SK-N-MC (cell line): Measurements from ENCODE around the gene FAM170A.

ENCODE experiments used
- EZH2 ChIP-seq: fragments of 200-600 bp; sonication (generic); IDR thresholded peaks from one replicate; pipeline ENCODE4 v1.6.1; 2017; ENCODE audit warnings: antibody characterized with exemption
- FOXP2 ChIP-seq: optimal IDR thresholded peaks from 2 replicates; pipeline ENCODE3; 2011; ENCODE audit warnings: mild to moderate bottlenecking, moderate library complexity; ENCODE audit not compliant: insufficient read depth; ENCODE audit errors: extremely low read length, control extremely low read depth
- POLR2AphosphoS5 ChIP-seq: IDR thresholded peaks from 2 replicates; pipeline ENCODE4 v1.6.1; 2012; ENCODE audit warnings: mild to moderate bottlenecking, low read depth, low read length, borderline replicate concordance

DNA sequence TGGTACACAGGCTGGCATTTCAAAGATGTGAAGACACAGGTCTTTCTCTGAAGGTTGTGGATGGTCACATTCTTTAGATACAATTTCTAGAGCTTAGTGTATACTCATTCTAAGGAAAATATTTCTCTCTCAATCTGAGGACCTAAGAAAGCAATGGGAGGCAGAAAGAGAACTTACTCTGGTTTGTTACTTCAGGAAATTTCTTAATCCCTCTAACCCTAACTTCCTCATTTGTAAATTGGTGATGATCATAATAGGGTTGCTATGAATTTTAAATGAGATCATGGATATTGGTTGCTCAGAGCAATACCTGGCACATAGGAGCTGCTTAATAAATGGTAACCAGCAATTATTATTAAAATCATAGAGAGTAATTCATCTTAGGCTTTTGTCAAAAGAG is 22.1 kb downstream of the FAM170A start:
- TF ChIP-seq EZH2 = no peak
- TF ChIP-seq POLR2AphosphoS5 = no peak
- no peak for TF ChIP-seq FOXP2
